HG03565 (cell line): Measurements from ENCODE around the gene GOT1.
A peak's percentile ranks its signal among the peaks of the same experiment; 100 is the strongest.

Experiments used
- ATAC-seq: cut with Tn5 transposase; IDR thresholded peaks from one replicate; pipeline ENCODE4 v1.9.1; 2021; ENCODE audit warnings: mild to moderate bottlenecking, moderate library complexity; ENCODE audit not compliant: unreplicated experiment

GOT1 gene

GRCh38 chr10:99430451-99431189 is at the start of gene GOT1:
TSS of gene GOT1 (minus strand) at chr10:99430624. CDS start at chr10:99430565, 59 bp downstream.
- peak; percentile 94 for ATAC-seq

- ATAC-seq: no peak
Measured at GRCh38 chr10:99470327-99470726, 39.9 kb upstream of the GOT1 start.

- no peak for ATAC-seq
Measured at GRCh38 chr10:99467236-99467999, 37.0 kb upstream of the GOT1 start.

GRCh38 chr10:99466632-99467223 is 36.3 kb upstream of the GOT1 start:
- ATAC-seq: no peak

GRCh38 chr10:99461230-99461629 is 30.8 kb upstream of the GOT1 start:
- no peak for ATAC-seq

- ATAC-seq: no peak
Measured at GRCh38 chr10:99460070-99460469, 29.6 kb upstream of the GOT1 start.

GRCh38 chr10:99459217-99459616 is 28.8 kb upstream of the GOT1 start:
- no peak for ATAC-seq

- no peak for ATAC-seq
Measured at GRCh38 chr10:99457813-99458212, 27.4 kb upstream of the GOT1 start.

- no peak for ATAC-seq
Measured at GRCh38 chr10:99456931-99457288, 26.5 kb upstream of the GOT1 start.

GRCh38 chr10:99456207-99456930 is 25.9 kb upstream of the GOT1 start:
- ATAC-seq: no peak

GRCh38 chr10:99451981-99452380 is 21.6 kb upstream of the GOT1 start:
- ATAC-seq: no peak

- no peak for ATAC-seq
Measured at GRCh38 chr10:99451499-99451788, 21.0 kb upstream of the GOT1 start.

GRCh38 chr10:99450624-99451498 is 20.4 kb upstream of the GOT1 start:
- ATAC-seq: no peak

GRCh38 chr10:99450156-99450555 is 19.7 kb upstream of the GOT1 start:
- ATAC-seq: no peak

GRCh38 chr10:99449023-99449422 is 18.6 kb upstream of the GOT1 start:
- no peak for ATAC-seq

GRCh38 chr10:99444383-99445045 is 14.1 kb upstream of the GOT1 start:
- ATAC-seq: no peak

GRCh38 chr10:99443500-99443899 is 13.1 kb upstream of the GOT1 start:
- ATAC-seq: no peak

- no peak for ATAC-seq
Measured at GRCh38 chr10:99442394-99442793, 12.0 kb upstream of the GOT1 start.

- no peak for ATAC-seq
Measured at GRCh38 chr10:99438890-99439289, 8.5 kb upstream of the GOT1 start.

GRCh38 chr10:99435986-99436638 is 5.7 kb upstream of the GOT1 start:
- no peak for ATAC-seq
